Endothelial cell (in vitro differentiated cells): ENCODE measurements around the gene SLX9. TPM values are rescaled to one million over a fixed set of nuclear protein-coding genes. Genes with fewer than 3 reads are reported as not detected.

Experiments used
- DNase-seq: peaks from one replicate; pipeline ENCODE4 v3.0.0; 2021; ENCODE audit warnings: low spot score
- H3K27ac Mint-ChIP-seq: one replicate; pipeline ENCODE4 v1.8.0; 2021; ENCODE audit warnings: mixed read lengths, inconsistent platforms; ENCODE audit not compliant: unreplicated experiment
- H3K27me3 Mint-ChIP-seq: one replicate; pipeline ENCODE4 v1.8.0; 2021; ENCODE audit warnings: mild to moderate bottlenecking, moderate library complexity, mixed read lengths, inconsistent platforms; ENCODE audit not compliant: unreplicated experiment
- H3K36me3 Mint-ChIP-seq: one replicate; pipeline ENCODE4 v1.8.0; 2021; ENCODE audit warnings: mild to moderate bottlenecking, low read depth, mixed read lengths, inconsistent platforms; ENCODE audit not compliant: unreplicated experiment
- H3K4me1 Mint-ChIP-seq: one replicate; pipeline ENCODE4 v1.8.0; 2021; ENCODE audit warnings: mild to moderate bottlenecking, mixed read lengths, inconsistent platforms; ENCODE audit not compliant: unreplicated experiment
- H3K4me3 Mint-ChIP-seq: one replicate; pipeline ENCODE4 v1.8.0; 2021; ENCODE audit warnings: mild to moderate bottlenecking, mixed read lengths, inconsistent platforms; ENCODE audit not compliant: unreplicated experiment
- H3K9me3 Mint-ChIP-seq: one replicate; pipeline ENCODE4 v1.8.0; 2021; ENCODE audit warnings: mixed read lengths, inconsistent platforms; ENCODE audit not compliant: unreplicated experiment
- CTCF ChIP-seq: fragments of 200-600 bp; sonication (generic); IDR thresholded peaks from one replicate; pipeline ENCODE4 v1.5.0; 2021; ENCODE audit warnings: antibody characterized with exemption; ENCODE audit not compliant: unreplicated experiment
- total RNA-seq: library from RNA; stranded (reverse); fragmentation: NEBNext Ultra II Directional; extraction: Animal tissue kit (Norgen Biotek cat#: 25700); gene quantifications from one replicate; pipeline ENCODE4 v1.2.1, GENCODE V29; 2021; ENCODE audit not compliant: unreplicated experiment

Gene SLX9
- total RNA-seq, 1 donor from 2014 or later, result 13.7 TPM

DNA sequence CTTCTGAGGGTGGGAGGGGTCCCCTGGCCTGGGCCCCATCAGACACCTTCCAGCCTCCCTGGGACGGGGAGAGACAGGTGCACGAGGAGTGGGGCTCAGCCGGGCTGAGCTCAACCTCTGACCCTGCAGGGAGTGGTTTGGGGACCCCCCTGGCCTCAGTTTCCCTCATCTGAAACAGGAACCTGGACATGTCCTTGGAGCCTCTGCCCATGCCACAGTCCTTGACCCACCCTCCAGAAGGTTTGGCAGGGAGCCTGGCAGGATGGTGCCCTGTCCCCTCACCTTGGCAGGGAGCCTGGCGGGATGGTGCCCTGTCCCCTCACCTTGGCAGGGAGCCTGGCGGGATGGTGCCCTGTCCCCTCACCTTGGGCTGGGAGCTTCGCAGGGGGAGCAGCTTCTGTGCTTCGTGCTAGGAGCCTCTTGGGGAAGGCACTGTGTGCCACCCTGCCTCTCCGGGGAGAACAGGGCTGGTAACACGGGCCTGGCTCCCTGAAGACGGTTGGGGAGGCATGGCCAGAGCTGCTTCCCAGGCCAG lies 58.3 kb downstream of the SLX9 start:
- no peaks in the 10 kb centered on the region for H3K9me3 Mint-ChIP-seq
- no peaks in the 10 kb centered on the region for H3K4me1 Mint-ChIP-seq
- peaks cover 7% of the 10 kb centered on the region for H3K27me3 Mint-ChIP-seq
- no peak overlapping the region for H3K4me3 Mint-ChIP-seq
- DNase-seq, result no peak
- no peak for TF ChIP-seq CTCF
- H3K27ac Mint-ChIP-seq, result no peak overlapping the region
- no peaks in the 10 kb centered on the region for H3K36me3 Mint-ChIP-seq

- no peak overlapping the region for H3K4me3 Mint-ChIP-seq
- peaks cover 7% of the 10 kb centered on the region for H3K27me3 Mint-ChIP-seq
- no peaks in the 10 kb centered on the region for H3K9me3 Mint-ChIP-seq
- no peaks in the 10 kb centered on the region for H3K4me1 Mint-ChIP-seq
- no peak for DNase-seq
- no peaks in the 10 kb centered on the region for H3K36me3 Mint-ChIP-seq
- no peak for TF ChIP-seq CTCF
- no peak overlapping the region for H3K27ac Mint-ChIP-seq
These were observed 59.0 kb downstream of the SLX9 start for GRCh38 chr21:44998621-44999427.

DNA sequence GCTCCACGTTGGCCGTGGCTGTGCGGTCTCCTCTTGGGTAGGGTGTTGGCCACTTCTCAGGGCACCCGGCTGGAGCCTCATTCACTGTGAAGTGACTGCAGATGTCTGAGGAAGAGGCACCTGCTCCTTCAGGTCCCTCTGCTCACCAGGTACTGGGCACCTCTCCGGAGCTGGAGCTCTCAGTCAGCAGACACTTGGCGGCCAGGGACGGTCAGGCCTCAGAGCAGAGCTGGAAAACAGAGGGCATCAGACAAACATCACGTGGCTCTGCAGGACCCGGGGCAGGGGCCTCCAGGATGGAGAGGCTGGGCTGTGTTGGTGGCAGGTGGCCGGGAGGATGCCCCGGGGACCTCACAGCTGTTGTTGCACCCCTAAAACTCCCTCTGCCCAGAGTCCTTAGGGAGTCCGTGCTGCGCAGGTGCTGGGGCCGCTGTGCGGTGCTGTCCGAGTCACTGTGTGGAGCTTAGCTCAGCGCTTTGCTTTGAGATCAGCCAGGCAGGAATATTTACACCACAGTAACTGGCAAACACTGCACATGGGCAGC lies 59.7 kb downstream of the SLX9 start:
- TF ChIP-seq CTCF, result no peak
- Mint-ChIP-seq H3K9me3 (no peaks in the 10 kb centered on the region), H3K27ac (no peak overlapping the region), H3K36me3 (no peaks in the 10 kb centered on the region), H3K4me3 (no peak overlapping the region), H3K4me1 (no peaks in the 10 kb centered on the region), H3K27me3 (peaks cover 7% of the 10 kb centered on the region)
- no peak for DNase-seq

DNA sequence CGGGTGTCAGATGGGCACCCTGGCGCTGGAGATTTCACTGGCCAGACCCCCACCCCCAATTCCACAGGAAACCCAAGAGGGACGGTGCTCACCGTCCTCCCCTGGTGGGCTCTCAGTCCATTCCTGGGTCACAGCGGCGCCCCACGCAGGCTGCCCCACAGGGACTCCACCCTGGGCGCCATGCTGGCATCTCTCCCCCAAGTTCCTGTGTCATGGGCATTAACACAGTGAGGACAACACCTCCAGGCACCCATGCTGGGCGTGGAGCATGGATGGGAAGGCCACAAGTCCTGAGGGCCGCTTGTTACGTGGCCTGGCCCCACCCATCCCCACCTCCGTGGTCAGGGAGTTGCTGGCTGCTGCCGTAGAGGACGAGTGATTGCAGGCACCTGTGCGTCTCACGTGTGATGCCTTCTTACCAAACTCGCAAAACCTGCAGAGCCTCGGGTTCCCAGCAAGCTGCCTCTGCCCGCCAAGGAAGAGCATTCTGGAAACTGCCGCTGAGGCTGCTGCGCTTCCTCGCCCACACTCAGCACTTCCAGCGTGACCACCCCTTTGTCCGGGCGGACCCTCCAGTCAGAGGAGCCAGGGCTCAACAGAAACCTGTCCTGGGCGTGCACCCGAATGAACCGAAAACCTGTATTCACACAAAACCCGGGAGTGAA lies 60.3 kb downstream of the SLX9 start:
- Mint-ChIP-seq H3K27me3 (peaks cover 7% of the 10 kb centered on the region), H3K36me3 (no peaks in the 10 kb centered on the region), H3K27ac (no peak overlapping the region), H3K4me3 (no peak overlapping the region), H3K4me1 (no peaks in the 10 kb centered on the region), H3K9me3 (no peaks in the 10 kb centered on the region)
- no peak for TF ChIP-seq CTCF
- no peak for DNase-seq
